ENCODE measurements around the gene CNTN4. TPM values are rescaled to one million over a fixed set of nuclear protein-coding genes. Genes with fewer than 3 reads are reported as not detected.

CNTN4 gene
- total and polyA plus RNA-seq, 2 experiments from 2014 or later: 0.91 to 4.0 TPM

DNA sequence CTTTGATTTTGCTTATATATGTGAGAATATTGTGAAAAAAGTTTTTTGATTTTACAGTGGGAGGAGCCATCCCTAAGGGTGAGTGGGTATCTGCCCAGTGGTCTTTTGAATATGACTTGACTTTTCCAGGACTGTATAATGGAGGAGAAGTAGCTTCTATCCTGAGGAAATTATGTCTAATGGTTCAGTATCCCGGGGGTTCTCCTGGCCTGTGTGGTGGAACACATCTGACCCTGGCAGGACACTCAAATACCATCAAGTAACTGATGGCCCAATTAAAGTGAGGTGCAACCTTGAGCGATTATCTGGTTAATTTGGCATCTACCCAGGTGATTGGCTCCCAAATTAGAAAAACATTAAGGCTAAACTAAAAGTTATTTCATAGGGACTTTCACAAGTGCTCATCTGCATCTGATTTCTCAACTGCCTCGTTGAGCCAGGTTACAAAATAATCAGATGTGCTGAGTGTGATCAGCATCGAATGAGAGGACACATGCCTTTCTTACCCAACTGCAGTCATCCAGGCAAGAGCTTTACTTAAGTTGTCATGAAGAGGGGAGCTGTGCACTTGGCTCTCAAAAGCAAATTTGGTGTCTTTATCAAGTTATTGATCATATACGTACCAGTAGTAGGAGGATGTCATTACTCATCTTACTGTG lies 810.2 kb downstream of the CNTN4 start (continued):
- TF ChIP-seq POLR2AphosphoS5 (IDR thresholded peaks at IDR 0.05; ENCODE audit: low read depth) (no peak), NANOG (IDR thresholded peaks at IDR 0.05; ENCODE audit: borderline replicate concordance) (no peak), CREB1 (CRISPR knock-in tag; IDR thresholded peaks at IDR 0.05; ENCODE audit: low read depth) (no peak)

DNA sequence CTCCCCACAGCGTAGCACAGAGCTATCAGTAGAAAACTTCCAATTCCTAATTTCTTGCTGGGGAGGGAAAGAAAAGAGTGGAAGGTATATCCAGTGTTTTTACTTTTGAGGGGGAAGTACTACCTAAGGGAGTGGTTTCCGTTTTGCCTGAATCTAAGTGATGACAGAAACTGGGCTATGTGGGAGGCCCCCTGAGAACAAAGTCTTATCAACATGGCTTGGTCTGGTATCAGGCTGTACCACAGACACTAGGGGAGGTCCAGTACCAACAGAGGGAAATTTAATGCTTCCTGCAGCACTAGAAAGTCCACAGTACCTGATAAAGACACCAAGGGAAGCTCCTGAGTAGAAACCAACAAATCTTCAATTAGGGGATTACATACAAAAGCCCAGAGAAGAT lies 812.3 kb downstream of the CNTN4 start:
- H3K9me3 Mint-ChIP-seq: peaks cover 91% of the 10 kb centered on the region
- DNase-seq (ENCODE audit: low spot score) (no peak), ATAC-seq (no peak)
- Histone ChIP-seq H3K36me3 (ENCODE audit: insufficient read depth) (no peaks in the 10 kb centered on the region), H3K27ac (ENCODE audit: low read depth) (no peak overlapping the region), H2AFZ (no peak overlapping the region), H3K27me3 (ENCODE audit: insufficient read depth) (no peaks in the 10 kb centered on the region), H3K4me2 (no peak overlapping the region), H3K4me1 (ENCODE audit: insufficient read depth) (no peaks in the 10 kb centered on the region), H3K4me3 (no peak overlapping the region), H3K79me2 (replicated peaks; ENCODE audit: insufficient read depth) (no peaks in the 10 kb centered on the region), H3K9me2 (ENCODE audit: insufficient read depth) (no peaks in the 10 kb centered on the region; the same call in 1 of the 2 replicates), H3F3A (replicated peaks; ENCODE audit: low read depth) (no peaks in the 10 kb centered on the region), H4K20me1 (replicated peaks; ENCODE audit: insufficient read depth) (no peaks in the 10 kb centered on the region)
- H3K27me3 Mint-ChIP-seq (ENCODE audit: insufficient read depth, low read depth, poor library complexity): peaks cover 2% of the 10 kb centered on the region
- no peak overlapping the region for H3K27ac Mint-ChIP-seq
- H3K4me3 Mint-ChIP-seq: no peak overlapping the region
- peaks cover 35% of the 10 kb centered on the region; the same call in 2 of the 3 replicates for H3K36me3 Mint-ChIP-seq (ENCODE audit: low read depth)
- no peaks in the 10 kb centered on the region for H3K4me1 Mint-ChIP-seq
- TF ChIP-seq EZH2 (IDR thresholded peaks at IDR 0.05; ENCODE audit: low read depth, unreplicated experiment) (no peak), EZH2phosphoT487 (IDR thresholded peaks at IDR 0.05; ENCODE audit: unreplicated experiment) (no peak), ZNF114 (CRISPR knock-in tag; IDR thresholded peaks at IDR 0.05) (no peak), ZNF331 (CRISPR knock-in tag; IDR thresholded peaks at IDR 0.05; ENCODE audit: low read depth) (no peak), JUNB (IDR thresholded peaks at IDR 0.05; ENCODE audit: unreplicated experiment) (no peak), CREB1 (CRISPR knock-in tag; IDR thresholded peaks at IDR 0.05; ENCODE audit: low read depth) (no peak), STAT1 (IDR thresholded peaks at IDR 0.05; ENCODE audit: unreplicated experiment) (no peak), POLR2AphosphoS5 (IDR thresholded peaks at IDR 0.05; ENCODE audit: low read depth) (no peak)
- TF ChIP-seq, protein P1, sequence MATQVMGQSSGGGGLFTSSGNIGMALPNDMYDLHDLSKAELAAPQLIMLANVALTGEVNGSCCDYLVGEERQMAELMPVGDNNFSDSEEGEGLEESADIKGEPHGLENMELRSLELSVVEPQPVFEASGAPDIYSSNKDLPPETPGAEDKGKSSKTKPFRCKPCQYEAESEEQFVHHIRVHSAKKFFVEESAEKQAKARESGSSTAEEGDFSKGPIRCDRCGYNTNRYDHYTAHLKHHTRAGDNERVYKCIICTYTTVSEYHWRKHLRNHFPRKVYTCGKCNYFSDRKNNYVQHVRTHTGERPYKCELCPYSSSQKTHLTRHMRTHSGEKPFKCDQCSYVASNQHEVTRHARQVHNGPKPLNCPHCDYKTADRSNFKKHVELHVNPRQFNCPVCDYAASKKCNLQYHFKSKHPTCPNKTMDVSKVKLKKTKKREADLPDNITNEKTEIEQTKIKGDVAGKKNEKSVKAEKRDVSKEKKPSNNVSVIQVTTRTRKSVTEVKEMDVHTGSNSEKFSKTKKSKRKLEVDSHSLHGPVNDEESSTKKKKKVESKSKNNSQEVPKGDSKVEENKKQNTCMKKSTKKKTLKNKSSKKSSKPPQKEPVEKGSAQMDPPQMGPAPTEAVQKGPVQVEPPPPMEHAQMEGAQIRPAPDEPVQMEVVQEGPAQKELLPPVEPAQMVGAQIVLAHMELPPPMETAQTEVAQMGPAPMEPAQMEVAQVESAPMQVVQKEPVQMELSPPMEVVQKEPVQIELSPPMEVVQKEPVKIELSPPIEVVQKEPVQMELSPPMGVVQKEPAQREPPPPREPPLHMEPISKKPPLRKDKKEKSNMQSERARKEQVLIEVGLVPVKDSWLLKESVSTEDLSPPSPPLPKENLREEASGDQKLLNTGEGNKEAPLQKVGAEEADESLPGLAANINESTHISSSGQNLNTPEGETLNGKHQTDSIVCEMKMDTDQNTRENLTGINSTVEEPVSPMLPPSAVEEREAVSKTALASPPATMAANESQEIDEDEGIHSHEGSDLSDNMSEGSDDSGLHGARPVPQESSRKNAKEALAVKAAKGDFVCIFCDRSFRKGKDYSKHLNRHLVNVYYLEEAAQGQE (IDR thresholded peaks at IDR 0.05; ENCODE audit: unreplicated experiment): no peak
- TF ChIP-seq, protein P2, sequence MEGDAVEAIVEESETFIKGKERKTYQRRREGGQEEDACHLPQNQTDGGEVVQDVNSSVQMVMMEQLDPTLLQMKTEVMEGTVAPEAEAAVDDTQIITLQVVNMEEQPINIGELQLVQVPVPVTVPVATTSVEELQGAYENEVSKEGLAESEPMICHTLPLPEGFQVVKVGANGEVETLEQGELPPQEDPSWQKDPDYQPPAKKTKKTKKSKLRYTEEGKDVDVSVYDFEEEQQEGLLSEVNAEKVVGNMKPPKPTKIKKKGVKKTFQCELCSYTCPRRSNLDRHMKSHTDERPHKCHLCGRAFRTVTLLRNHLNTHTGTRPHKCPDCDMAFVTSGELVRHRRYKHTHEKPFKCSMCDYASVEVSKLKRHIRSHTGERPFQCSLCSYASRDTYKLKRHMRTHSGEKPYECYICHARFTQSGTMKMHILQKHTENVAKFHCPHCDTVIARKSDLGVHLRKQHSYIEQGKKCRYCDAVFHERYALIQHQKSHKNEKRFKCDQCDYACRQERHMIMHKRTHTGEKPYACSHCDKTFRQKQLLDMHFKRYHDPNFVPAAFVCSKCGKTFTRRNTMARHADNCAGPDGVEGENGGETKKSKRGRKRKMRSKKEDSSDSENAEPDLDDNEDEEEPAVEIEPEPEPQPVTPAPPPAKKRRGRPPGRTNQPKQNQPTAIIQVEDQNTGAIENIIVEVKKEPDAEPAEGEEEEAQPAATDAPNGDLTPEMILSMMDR (conservative IDR thresholded peaks at IDR 0.05; ENCODE audit: low read depth in 2 of 2): no peak
- TF ChIP-seq, protein P3, sequence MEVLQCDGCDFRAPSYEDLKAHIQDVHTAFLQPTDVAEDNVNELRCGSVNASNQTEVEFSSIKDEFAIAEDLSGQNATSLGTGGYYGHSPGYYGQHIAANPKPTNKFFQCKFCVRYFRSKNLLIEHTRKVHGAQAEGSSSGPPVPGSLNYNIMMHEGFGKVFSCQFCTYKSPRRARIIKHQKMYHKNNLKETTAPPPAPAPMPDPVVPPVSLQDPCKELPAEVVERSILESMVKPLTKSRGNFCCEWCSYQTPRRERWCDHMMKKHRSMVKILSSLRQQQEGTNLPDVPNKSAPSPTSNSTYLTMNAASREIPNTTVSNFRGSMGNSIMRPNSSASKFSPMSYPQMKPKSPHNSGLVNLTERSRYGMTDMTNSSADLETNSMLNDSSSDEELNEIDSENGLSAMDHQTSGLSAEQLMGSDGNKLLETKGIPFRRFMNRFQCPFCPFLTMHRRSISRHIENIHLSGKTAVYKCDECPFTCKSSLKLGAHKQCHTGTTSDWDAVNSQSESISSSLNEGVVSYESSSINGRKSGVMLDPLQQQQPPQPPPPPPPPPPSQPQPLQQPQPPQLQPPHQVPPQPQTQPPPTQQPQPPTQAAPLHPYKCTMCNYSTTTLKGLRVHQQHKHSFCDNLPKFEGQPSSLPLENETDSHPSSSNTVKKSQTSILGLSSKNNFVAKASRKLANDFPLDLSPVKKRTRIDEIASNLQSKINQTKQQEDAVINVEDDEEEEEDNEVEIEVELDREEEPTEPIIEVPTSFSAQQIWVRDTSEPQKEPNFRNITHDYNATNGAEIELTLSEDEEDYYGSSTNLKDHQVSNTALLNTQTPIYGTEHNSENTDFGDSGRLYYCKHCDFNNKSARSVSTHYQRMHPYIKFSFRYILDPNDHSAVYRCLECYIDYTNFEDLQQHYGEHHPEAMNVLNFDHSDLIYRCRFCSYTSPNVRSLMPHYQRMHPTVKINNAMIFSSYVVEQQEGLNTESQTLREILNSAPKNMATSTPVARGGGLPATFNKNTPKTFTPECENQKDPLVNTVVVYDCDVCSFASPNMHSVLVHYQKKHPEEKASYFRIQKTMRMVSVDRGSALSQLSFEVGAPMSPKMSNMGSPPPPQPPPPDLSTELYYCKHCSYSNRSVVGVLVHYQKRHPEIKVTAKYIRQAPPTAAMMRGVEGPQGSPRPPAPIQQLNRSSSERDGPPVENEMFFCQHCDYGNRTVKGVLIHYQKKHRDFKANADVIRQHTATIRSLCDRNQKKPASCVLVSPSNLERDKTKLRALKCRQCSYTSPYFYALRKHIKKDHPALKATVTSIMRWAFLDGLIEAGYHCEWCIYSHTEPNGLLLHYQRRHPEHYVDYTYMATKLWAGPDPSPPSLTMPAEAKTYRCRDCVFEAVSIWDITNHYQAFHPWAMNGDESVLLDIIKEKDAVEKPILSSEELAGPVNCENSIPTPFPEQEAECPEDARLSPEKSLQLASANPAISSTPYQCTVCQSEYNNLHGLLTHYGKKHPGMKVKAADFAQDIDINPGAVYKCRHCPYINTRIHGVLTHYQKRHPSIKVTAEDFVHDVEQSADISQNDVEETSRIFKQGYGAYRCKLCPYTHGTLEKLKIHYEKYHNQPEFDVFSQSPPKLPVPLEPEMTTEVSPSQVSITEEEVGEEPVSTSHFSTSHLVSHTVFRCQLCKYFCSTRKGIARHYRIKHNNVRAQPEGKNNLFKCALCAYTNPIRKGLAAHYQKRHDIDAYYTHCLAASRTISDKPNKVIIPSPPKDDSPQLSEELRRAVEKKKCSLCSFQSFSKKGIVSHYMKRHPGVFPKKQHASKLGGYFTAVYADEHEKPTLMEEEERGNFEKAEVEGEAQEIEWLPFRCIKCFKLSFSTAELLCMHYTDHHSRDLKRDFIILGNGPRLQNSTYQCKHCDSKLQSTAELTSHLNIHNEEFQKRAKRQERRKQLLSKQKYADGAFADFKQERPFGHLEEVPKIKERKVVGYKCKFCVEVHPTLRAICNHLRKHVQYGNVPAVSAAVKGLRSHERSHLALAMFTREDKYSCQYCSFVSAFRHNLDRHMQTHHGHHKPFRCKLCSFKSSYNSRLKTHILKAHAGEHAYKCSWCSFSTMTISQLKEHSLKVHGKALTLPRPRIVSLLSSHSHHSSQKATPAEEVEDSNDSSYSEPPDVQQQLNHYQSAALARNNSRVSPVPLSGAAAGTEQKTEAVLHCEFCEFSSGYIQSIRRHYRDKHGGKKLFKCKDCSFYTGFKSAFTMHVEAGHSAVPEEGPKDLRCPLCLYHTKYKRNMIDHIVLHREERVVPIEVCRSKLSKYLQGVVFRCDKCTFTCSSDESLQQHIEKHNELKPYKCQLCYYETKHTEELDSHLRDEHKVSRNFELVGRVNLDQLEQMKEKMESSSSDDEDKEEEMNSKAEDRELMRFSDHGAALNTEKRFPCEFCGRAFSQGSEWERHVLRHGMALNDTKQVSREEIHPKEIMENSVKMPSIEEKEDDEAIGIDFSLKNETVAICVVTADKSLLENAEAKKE (CRISPR knock-in tag; IDR thresholded peaks at IDR 0.05): no peak
- TF ChIP-seq, protein P4, sequence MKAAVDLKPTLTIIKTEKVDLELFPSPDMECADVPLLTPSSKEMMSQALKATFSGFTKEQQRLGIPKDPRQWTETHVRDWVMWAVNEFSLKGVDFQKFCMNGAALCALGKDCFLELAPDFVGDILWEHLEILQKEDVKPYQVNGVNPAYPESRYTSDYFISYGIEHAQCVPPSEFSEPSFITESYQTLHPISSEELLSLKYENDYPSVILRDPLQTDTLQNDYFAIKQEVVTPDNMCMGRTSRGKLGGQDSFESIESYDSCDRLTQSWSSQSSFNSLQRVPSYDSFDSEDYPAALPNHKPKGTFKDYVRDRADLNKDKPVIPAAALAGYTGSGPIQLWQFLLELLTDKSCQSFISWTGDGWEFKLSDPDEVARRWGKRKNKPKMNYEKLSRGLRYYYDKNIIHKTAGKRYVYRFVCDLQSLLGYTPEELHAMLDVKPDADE (IDR thresholded peaks at IDR 0.05): no peak

Measured in GM23338 (cell line).